H9 (cell line): ENCODE data around the gene NDNF. TPM values are rescaled to one million over a fixed set of nuclear protein-coding genes. Genes with fewer than 3 reads are reported as not detected.

Source experiments
- DNase-seq: peaks from one replicate; pipeline ENCODE4 v3.0.0-alpha.2; 2017
- H2AFZ ChIP-seq: one replicate; pipeline ENCODE4 v1.6.1; 2013; ENCODE audit warnings: mild to moderate bottlenecking, low read length, control low read depth, moderate library complexity
- H2AK5ac ChIP-seq: 2 replicates; pipeline ENCODE4 v1.6.1; 2013; ENCODE audit warnings: low read length, control low read depth, mixed read lengths; ENCODE audit not compliant: insufficient read length
- H2BK120ac ChIP-seq: one replicate; pipeline ENCODE4 v1.6.1; 2013; ENCODE audit warnings: low read depth, mild to moderate bottlenecking, low read length, control low read depth, inconsistent platforms; ENCODE audit not compliant: poor library complexity, severe bottlenecking
- H2BK12ac ChIP-seq: 2 replicates; pipeline ENCODE4 v1.6.1; 2013; ENCODE audit warnings: low read length, control low read depth, mixed read lengths, low read depth; ENCODE audit not compliant: insufficient read length
- H2BK15ac ChIP-seq: 2 replicates; pipeline ENCODE4 v1.6.1; 2013; ENCODE audit warnings: low read depth, low read length, control low read depth
- H2BK20ac ChIP-seq: one replicate; pipeline ENCODE4 v1.6.1; 2013; ENCODE audit warnings: low read depth, mild to moderate bottlenecking, low read length, control low read depth, inconsistent platforms; ENCODE audit not compliant: poor library complexity, severe bottlenecking
- H2BK5ac ChIP-seq: 2 replicates; pipeline ENCODE4 v1.6.1; 2013; ENCODE audit warnings: low read length, control low read depth, mixed read lengths; ENCODE audit not compliant: insufficient read length
- H3K14ac ChIP-seq: 2 replicates; pipeline ENCODE4 v1.6.1; 2013; ENCODE audit warnings: low read length, control low read depth; ENCODE audit not compliant: insufficient read depth
- H3K18ac ChIP-seq: 2 replicates; pipeline ENCODE4 v1.6.1; 2013; ENCODE audit warnings: low read depth, mild to moderate bottlenecking, mixed read lengths, low read length, control low read depth; ENCODE audit not compliant: insufficient read length
- H3K23ac ChIP-seq: 2 replicates; pipeline ENCODE4 v1.6.1; 2013; ENCODE audit warnings: low read length, control low read depth, mixed read lengths, low read depth; ENCODE audit not compliant: insufficient read length
- H3K23me2 ChIP-seq: 2 replicates; pipeline ENCODE4 v1.6.1; 2013; ENCODE audit warnings: low read depth, mild to moderate bottlenecking, mixed read lengths, low read length, control low read depth; ENCODE audit not compliant: insufficient read length, poor library complexity, severe bottlenecking
- H3K27ac ChIP-seq: 2 replicates; pipeline ENCODE4 v1.5.1; 2013; ENCODE audit warnings: low read length, control low read depth, mixed read lengths, low read depth; ENCODE audit not compliant: insufficient read length
- H3K27me3 ChIP-seq: 2 replicates; pipeline ENCODE4 v1.6.1; 2013; ENCODE audit warnings: low read length, control low read depth, inconsistent platforms; ENCODE audit not compliant: insufficient read depth
- H3K4ac ChIP-seq: 2 replicates; pipeline ENCODE4 v1.6.1; 2013; ENCODE audit warnings: low read depth, mild to moderate bottlenecking, control low read depth, inconsistent platforms, low read length, moderate library complexity
- H3K4me1 ChIP-seq: 2 replicates; pipeline ENCODE4 v1.6.1; 2013; ENCODE audit warnings: low read length, control low read depth, inconsistent platforms; ENCODE audit not compliant: insufficient read depth
- H3K4me2 ChIP-seq: 2 replicates; pipeline ENCODE4 v1.6.1; 2013; ENCODE audit warnings: low read length, control low read depth, mixed read lengths; ENCODE audit not compliant: insufficient read length, insufficient read depth
- H3K56ac ChIP-seq: 2 replicates; pipeline ENCODE4 v1.6.1; 2013; ENCODE audit warnings: low read depth, mild to moderate bottlenecking, mixed read lengths, low read length, control low read depth; ENCODE audit not compliant: insufficient read length
- H3K79me1 ChIP-seq: 2 replicates; pipeline ENCODE4 v1.6.1; 2013; ENCODE audit warnings: low read depth, mild to moderate bottlenecking, moderate library complexity, low read length, control low read depth, inconsistent platforms; ENCODE audit not compliant: insufficient read depth, poor library complexity, severe bottlenecking
- H3K79me2 ChIP-seq: 2 replicates; pipeline ENCODE4 v1.6.1; 2013; ENCODE audit warnings: low read length, control low read depth, inconsistent platforms; ENCODE audit not compliant: insufficient read depth
- H3K9ac ChIP-seq: 2 replicates; pipeline ENCODE4 v1.6.1; 2013; ENCODE audit warnings: low read length, control low read depth, mixed read lengths; ENCODE audit not compliant: insufficient read length; ENCODE audit errors: extremely low read depth
- H3K9me3 ChIP-seq: one replicate; pipeline ENCODE4 v1.6.1; 2013; ENCODE audit warnings: low read depth, low read length, inconsistent platforms; ENCODE audit not compliant: control insufficient read depth
- H3T11ph ChIP-seq: one replicate; pipeline ENCODE4 v1.6.1; 2013; ENCODE audit warnings: mild to moderate bottlenecking, low read length, control low read depth, inconsistent platforms
- H4K20me1 ChIP-seq: one replicate; pipeline ENCODE4 v1.6.1; 2013; ENCODE audit not compliant: control insufficient read depth, insufficient read length, insufficient read depth
- H4K5ac ChIP-seq: 2 replicates; pipeline ENCODE4 v1.6.1; 2013; ENCODE audit warnings: low read depth, mild to moderate bottlenecking, mixed read lengths, low read length, control low read depth; ENCODE audit not compliant: insufficient read length
- H4K8ac ChIP-seq: replicated peaks from 2 replicates; pipeline ENCODE4 v1.6.1; 2013; ENCODE audit warnings: low read length, control low read depth, mixed read lengths, low read depth; ENCODE audit not compliant: insufficient read length
- H4K91ac ChIP-seq: 2 replicates; pipeline ENCODE4 v1.6.1; 2013; ENCODE audit warnings: low read depth, mild to moderate bottlenecking, moderate library complexity, mixed read lengths, low read length, control low read depth; ENCODE audit not compliant: insufficient read length
- H3K27ac Mint-ChIP-seq, 3 experiments: 2 replicates in 2 of 3; 3 replicates in 1 of 3; pipeline ENCODE4 v1.8.0; 2020 to 2021; ENCODE audit warnings: mixed read lengths in 3 of 3, mild to moderate bottlenecking in 1 of 3, moderate library complexity in 1 of 3
- H3K27me3 Mint-ChIP-seq: 2 replicates; pipeline ENCODE4 v1.8.0; 2021; ENCODE audit warnings: low read depth, mild to moderate bottlenecking, moderate library complexity, mixed read lengths
- H3K36me3 Mint-ChIP-seq, 3 experiments: 2 replicates in 2 of 3; 3 replicates in 1 of 3; pipeline ENCODE4 v1.8.0; 2020 to 2021; ENCODE audit warnings: low read depth in 3 of 3, mixed read lengths in 3 of 3; ENCODE audit not compliant: insufficient read depth in 1 of 3
- H3K4me1 Mint-ChIP-seq, 2 experiments: 2 replicates each; pipeline ENCODE4 v1.8.0; 2020; ENCODE audit warnings: mixed read lengths in 2 of 2
- H3K4me3 Mint-ChIP-seq, 2 experiments: 2 replicates in 1 of 2; 3 replicates in 1 of 2; pipeline ENCODE4 v1.8.0; 2020 to 2021; ENCODE audit warnings: mild to moderate bottlenecking in 2 of 2, mixed read lengths in 2 of 2, moderate library complexity in 1 of 2
- H3K9me3 Mint-ChIP-seq, 2 experiments: 2 replicates in 1 of 2; 3 replicates in 1 of 2; pipeline ENCODE4 v1.8.0; 2020; ENCODE audit warnings: mild to moderate bottlenecking in 2 of 2, mixed read lengths in 2 of 2, moderate library complexity in 1 of 2
- WGBS: extraction: QIAGEN DNeasy Blood & Tissue Kit; methylation state at CpG from one replicate; pipeline ENCODE4 v1.1.7; 2013; ENCODE audit warnings: missing lambda C conversion rate, low lambda C conversion rate, mixed read lengths; ENCODE audit not compliant: insufficient read length; ENCODE audit errors: extremely low coverage; 5-methylcytosine and 5-hydroxymethylcytosine counted together
- total RNA-seq: library from RNA; stranded (reverse); gene quantifications from 2 replicates; pipeline ENCODE4 v1.2.1, GENCODE V29; 2021
- TF ChIP-seq, protein P1 (sequence below): fragments of 200-600 bp; sonication (generic); conservative IDR thresholded peaks from 3 replicates; pipeline ENCODE4 v1.8.0; 2021; ENCODE audit warnings: antibody characterized with exemption, mild to moderate bottlenecking

The NDNF gene
- total RNA-seq, 1 experiment from 2014 or later = 0.17 TPM

DNA sequence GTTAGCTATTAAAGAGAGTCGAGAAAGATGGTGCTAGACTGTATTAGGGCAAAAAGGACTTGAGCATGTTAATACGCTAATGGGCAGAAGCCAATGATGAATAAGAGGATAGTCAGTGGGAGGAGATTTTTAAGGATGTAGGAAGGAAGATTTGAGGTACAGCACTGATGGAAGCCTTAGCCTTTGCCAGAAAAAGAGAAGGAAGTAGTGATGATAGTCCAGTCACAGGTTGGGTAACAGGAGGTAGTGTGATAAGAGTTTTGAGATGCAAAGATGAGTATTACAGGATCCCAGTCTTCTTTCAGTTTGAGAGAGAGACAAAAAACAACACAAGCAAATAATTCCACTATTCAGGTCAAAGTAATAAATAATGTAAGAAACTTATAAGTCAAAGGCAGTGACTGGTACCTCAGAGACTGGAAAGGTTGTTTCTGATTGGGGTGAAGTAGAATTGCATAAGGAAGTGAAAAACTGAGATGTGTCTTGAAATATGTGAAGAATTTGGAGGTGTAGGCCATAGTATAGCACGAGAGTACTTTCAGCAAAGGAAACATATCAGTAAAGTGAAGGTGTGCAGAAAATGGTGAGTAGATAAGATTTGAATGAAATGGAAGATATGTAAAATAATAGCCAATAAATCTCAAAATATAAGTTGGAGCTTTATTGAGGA lies 22.1 kb upstream of the NDNF start:
- Histone ChIP-seq H3K27me3 (no peaks in the 10 kb centered on the region), H3K4me2 (no peak overlapping the region), H3K79me2 (no peaks in the 10 kb centered on the region), H3K4ac (no peak overlapping the region), H3K79me1 (no peaks in the 10 kb centered on the region), H3T11ph (no peak overlapping the region), H3K23me2 (no peaks in the 10 kb centered on the region), H2BK20ac (no peak overlapping the region), H4K20me1 (no peaks in the 10 kb centered on the region), H3K9me3 (no peaks in the 10 kb centered on the region), H2BK120ac (no peak overlapping the region), H2AFZ (no peak overlapping the region), H3K56ac (no peak overlapping the region), H3K4me1 (no peaks in the 10 kb centered on the region), H2AK5ac (no peak overlapping the region), H3K9ac (no peak overlapping the region), H2BK12ac (no peak overlapping the region), H3K18ac (no peak overlapping the region), H2BK5ac (no peak overlapping the region), H4K91ac (no peak overlapping the region), H4K8ac (no peak overlapping the region), H3K23ac (no peak overlapping the region), H3K14ac (no peak overlapping the region), H4K5ac (no peak overlapping the region), H3K27ac (no peak overlapping the region), H2BK15ac (no peak overlapping the region)
- no peak overlapping the region for H3K27ac Mint-ChIP-seq
- H3K36me3 Mint-ChIP-seq = no peaks in the 10 kb centered on the region
- no peak for DNase-seq
- TF ChIP-seq, protein P1, sequence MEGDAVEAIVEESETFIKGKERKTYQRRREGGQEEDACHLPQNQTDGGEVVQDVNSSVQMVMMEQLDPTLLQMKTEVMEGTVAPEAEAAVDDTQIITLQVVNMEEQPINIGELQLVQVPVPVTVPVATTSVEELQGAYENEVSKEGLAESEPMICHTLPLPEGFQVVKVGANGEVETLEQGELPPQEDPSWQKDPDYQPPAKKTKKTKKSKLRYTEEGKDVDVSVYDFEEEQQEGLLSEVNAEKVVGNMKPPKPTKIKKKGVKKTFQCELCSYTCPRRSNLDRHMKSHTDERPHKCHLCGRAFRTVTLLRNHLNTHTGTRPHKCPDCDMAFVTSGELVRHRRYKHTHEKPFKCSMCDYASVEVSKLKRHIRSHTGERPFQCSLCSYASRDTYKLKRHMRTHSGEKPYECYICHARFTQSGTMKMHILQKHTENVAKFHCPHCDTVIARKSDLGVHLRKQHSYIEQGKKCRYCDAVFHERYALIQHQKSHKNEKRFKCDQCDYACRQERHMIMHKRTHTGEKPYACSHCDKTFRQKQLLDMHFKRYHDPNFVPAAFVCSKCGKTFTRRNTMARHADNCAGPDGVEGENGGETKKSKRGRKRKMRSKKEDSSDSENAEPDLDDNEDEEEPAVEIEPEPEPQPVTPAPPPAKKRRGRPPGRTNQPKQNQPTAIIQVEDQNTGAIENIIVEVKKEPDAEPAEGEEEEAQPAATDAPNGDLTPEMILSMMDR = no peak
- no peaks in the 10 kb centered on the region for H3K27me3 Mint-ChIP-seq
- no peaks in the 10 kb centered on the region for H3K4me1 Mint-ChIP-seq
- no peak overlapping the region for H3K4me3 Mint-ChIP-seq
- WGBS = no CpG with 5 or more reads among the region's 3 CpGs
- H3K9me3 Mint-ChIP-seq = no peaks in the 10 kb centered on the region
